ENCODE data around the gene NHLH1.
"Not testable (repeated sequence)": the region's sequence is repeated elsewhere in the genome, so short reads cannot be mapped to it uniquely, and the experiment has no call there.

NHLH1 gene

DNA sequence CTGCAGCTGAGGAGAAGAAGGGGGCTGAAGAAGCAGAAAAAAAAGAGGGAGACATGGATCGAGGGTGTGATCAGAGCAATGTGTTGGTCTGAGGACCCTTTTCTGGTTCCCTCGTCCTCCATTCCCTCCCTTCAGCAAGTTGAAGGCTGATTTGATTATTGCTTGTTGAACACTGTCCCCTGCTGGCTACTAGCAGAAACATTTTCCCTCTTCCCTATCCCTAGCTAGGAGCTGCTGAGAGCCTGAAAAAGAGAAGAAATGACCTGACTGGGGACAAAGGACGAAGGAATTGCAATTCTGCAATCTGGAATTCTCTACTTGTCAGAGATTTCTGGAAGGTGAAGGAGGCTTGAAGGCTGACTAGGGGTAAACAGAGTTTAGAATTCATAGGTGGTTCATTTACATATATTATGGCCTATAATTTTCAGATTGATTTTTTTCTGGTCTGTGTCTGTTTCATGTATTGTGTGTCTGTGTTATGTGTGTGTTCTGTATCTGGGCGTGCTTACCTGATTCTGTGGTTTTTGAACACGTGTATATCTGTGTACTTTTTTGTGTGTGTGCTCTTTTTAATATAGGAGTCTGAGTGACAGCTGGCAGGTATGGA, 9.8 kb downstream of the NHLH1 start:
- DNase-seq: peak in 34 of 56 donors; percentile 5 to 77 (median 26)

DNA sequence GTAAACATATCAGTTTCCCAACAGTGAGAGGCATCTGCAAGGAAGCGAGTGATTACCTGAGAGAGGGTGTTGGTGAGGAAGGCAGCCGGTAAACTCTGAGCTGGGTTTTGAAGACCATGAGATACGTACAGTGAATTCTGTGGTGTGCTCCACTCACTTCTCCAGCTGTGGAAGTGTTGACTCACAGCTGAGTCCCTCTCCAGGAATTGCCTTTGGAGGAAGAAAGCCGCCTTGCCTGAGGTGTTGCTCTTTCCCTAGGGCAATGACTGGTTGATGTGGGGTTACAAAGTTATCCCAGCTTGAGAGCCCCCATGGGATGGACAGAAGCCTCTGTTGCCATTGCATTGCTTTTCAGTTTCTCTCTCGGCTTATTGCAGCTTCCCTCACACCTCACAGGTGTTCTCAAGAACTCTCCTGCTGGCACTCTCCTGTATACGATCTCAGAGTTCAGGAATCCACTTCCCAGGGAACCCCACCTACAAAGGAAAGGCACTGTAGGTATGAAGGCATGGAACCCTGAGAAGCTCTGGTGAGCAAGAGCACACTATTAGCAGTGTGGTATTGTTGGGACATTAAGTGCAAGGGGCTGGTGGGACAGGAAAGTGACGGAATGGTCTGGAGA, 10.8 kb downstream of the NHLH1 start:
- DNase-seq: no peak

DNA sequence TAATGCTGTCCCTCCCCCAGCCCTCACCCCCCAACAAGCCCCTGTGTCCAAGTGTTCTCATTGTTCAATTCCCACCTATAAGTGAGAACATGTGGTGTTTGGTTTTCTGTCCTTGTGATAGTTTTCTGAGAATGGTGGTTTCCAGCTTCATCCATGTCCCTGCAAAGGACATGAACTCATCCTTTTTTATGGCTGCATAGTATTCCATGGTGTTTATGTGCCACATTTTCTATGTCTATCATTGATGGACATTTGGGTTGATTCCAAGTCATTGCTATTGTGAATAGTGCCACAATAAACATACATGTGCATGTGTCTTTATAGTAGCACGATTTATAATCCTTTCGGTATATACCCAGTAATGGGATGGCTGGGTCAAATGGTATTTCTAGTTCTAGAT, 17.9 kb downstream of the NHLH1 start:
- not testable (repeated sequence) for DNase-seq

DNA sequence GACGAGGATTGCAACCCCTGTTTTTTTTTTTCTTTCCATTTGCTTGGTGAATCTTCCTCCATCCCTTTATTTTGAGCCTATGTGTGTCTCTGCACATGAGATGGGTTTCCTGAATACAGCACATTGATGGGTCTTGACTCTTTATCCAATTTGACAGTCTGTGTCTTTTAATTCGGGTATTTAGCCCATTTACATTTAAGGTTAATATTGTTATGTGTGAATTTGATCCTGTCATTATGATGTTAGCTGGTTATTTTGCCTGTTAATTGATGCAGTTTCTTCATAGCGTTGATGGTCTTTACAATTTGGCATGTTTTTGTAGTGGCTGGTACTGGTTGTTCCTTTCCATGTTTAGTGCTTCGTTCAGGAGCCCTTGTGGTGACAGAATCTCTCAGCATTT, 21.5 kb downstream of the NHLH1 start:
- not testable (repeated sequence) for DNase-seq

DNA sequence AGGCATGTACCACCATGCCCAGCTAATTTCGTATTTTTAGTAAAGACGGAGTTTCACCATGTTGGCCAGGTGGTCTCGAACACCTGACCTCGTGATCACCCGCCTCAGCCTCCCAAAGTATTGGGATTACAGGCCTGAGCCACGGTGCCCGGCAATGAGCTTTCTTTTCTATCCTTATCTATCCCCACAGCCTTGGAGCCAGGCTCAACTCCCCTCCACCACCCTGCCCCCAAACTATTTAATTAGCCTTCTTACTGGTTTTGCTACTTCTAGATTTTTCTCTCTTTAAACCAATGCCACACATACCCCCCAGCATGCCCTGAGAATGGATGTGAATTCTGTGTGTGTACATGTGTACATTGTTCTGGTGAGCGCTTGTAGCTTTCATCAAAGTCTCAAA, 27.8 kb downstream of the NHLH1 start:
- no peak for DNase-seq

DNA sequence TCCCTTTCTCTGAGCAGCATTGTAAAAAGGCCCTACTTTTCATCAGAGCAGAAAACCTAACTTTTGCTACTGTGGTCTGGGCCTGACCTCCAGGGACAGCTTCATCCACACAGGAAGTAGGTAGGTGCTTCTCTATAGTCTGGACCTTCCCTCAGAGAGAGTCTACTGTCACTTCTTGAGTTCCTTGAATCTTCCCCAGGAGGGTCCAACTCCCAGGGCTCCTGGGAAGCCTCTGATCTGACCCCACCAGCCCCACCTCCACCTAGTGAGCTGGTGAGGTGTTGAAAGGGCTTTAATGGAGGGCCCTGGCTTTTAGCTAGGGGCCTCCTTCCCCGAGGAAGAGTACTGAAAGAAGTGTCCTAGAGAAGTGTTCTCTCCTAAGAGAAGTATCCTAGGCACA, 30.8 kb downstream of the NHLH1 start:
- no peak for DNase-seq

DNA sequence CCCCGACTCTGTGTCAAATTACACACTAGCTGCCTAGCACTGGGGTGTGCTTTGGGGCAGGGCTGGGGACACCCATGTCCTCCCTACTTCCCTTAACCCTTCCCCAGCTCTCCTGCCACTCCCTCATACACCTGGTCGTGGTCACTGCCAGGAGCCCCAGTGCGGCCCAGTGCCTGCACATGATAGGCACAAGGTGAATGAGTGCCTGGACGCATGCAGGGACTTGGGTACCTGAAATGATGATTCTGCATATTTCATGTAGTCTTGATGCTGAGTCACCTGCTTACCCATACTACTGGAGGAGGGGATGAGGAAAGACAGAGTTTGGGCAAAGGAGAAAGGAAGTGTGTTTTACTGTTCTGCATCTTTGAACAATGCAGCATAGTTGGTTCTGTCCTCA, 32.0 kb downstream of the NHLH1 start:
- no peak for DNase-seq

DNA sequence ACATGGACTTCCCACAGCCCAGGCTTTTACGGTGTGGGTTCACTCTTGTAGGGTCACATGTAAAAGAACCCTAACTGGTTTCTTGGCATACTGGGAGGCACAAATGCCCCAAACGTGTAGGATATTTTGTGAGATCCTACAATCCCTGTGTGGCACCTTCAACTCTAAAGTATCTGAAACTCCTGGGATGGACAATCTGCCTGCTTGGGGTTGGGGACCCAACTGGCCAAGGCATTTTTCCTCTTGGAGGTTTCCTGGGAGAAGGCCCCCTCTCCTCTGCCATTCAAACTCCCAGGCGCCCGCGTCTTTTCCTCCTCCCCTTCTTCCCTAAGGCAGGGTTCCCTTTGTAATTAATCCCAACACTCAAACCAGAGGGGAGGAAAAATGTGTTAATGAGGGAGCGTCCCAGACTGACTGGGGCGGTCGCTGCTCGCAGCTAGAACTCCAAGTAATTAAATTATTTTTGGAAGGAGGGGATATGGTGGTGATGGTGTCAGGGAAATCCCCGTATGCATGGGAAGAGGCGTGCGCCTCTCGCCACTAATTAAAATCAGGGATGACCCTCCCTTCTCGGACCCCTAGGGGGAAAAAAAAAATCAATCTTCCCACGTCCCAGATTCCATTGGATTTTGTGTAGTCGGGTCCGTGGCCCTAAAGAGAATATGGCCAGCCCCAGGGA, 32.8 kb downstream of the NHLH1 start:
- DNase-seq: no peak

DNA sequence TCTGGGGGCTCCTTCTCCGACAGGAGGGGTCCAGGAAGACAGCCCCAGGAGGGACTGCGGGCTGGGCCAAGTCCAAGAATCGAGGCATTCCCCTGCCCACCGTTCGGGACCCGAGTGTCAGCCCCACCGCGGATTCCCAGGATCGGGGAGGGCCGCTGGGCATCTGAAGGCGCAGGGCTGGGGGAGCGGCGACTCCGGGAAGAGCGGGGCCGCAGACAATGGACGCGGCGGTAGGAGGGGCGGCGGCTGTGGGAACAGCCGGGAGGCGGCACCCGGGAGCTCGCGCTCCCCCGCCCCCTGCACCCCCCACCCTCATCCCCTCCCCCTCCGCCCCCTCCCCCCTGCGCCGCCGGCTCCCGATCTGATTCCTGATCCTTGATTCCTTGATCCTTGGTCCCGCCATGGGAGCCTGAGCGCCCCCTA, 33.4 kb downstream of the NHLH1 start, which contains the start of gene VANGL2:
Gene VANGL2, plus strand, starts transcription at position 342 of the 423 bp plus-strand sequence. CDS start 15,274 bp downstream, outside the sequence.
- DNase-seq: peak in 51 of 56 donors; percentile 23 to 83 (median 61)

DNA sequence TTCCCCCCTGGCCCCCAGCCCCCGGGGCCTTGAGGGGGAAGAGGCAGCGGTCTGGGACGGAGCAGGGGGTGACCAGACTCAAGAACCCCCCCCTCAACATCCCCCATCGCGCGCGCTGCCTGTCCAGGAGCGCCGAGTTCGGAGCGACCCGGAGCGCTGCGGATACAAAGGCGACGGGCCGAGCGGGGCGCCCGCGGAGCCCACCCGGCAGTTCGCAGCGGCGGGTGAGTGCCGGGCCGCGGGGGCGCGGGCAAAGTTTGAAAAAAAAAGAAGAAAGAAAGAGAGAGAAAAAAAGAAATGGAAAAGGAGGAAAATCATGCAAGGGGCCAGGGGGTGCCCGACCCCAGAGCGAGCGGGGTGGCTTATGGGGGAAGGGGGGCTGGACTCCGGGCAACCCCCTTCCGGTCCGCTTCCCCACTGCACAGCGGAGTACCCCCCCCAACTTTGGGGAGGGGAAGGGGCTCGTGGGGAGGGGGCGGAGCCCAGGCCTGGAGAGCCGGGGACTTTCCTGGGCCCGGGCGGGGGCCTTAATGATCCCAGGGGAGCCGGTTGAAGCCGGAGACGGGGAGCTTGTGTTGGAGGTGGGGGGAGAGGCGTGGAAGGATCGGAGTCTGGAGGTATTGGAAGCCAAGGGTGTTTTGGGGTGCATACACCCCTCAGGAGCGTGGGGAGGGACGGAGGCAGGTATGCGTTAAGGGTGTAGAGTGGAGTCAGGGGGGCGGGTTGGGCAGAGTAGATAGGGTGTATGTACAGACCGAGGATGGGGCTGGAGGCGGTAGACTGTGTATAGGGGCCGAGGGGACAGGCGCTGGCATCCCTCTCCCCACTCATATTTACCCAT, 34.0 kb downstream of the NHLH1 start:
- peak in 11 of 56 donors; percentile 10 to 61 (median 28) for DNase-seq

DNA sequence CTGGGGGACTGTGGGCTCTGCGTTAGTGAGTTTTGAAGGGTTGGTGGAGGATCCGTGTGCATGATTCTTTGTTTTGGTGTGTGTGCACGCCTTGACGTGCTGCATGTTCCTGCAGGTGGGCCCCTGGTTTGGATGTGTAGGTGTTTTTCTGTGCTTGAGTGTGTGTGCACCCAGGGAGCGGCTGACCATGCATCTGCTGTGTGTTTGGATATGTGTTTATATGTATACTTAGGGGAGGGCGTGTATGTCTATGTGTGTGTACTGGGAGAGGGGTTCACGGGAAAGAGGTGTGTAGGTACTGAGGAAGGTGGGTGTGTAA, 34.6 kb downstream of the NHLH1 start:
- DNase-seq: no peak

DNA sequence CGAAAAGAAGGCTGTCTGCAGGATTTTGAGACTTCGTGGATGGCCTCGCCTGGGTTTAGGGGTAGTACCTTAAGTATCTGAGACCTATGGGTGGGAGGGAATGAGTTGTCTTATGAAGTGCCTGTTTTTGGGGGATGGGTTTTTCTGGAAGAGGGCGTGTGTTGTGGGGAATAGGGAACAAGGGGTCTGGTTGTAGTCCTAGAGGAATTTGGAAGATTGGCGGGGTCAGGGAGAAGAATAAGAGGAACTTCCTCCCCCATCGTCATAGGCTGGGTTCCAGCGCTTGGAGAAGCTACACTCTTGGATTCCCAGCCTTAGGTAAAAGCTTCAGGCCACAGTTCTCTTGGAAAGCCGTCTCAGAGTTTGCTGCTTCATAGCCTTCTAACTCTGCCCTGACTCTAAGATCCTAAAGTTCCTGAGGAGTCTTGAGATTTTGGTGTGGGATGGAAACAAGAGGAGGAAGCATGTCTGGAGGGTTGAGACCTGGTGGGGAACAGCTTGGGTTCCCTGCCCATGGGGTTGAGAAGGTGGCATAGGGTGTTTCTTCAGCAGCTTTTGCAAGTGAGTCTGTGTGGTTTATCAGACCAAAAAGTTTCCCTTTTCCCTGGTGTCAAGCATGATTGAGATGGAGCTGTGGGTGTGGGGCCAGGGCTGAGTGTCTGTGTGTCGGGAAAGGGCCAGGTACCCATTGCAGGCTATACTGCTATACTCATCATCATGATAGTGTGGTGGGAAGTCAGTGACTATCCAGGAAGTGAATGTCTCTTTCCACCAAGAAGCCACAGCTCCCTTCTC, 35.3 kb downstream of the NHLH1 start:
- DNase-seq: no peak

DNA sequence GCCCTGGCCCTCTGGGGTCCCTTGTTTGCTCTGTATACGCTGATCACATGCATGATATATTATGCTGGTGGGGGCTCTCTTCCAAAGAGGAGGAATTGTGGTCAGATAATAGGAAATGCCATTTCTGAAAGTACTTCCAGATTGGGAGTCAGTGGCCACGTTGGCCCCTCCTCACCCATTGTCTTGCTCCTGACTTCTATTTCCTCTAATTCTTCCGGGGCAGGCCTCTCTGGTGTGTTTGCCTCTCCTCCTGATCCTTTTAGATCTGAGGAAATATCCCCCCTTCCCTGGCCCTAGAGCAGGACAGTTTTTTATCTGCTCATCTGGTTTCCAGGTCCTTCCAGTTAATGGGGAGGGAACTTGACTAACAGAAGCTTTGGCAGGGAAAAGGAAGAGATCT, 36.4 kb downstream of the NHLH1 start:
- no peak for DNase-seq

DNA sequence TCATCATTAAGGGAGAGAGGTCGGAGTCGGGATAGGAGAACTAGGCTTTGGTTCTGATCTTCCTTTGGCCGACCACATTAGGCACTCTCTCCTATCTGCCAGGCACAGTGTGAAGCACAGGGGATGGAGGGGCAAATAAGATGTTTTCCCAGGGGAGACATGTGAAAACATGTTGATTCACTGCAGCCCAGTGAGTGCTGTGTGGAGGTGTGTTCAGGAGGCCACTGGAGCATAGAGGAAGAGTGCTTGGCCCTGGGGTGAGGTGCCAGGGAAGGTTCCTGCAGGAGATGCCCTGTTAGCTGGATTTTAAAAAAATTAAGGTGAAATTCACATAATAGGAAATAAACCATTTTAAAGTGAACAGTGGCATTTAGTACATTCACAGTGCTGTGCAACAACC, 37.2 kb downstream of the NHLH1 start:
- no peak for DNase-seq

DNA sequence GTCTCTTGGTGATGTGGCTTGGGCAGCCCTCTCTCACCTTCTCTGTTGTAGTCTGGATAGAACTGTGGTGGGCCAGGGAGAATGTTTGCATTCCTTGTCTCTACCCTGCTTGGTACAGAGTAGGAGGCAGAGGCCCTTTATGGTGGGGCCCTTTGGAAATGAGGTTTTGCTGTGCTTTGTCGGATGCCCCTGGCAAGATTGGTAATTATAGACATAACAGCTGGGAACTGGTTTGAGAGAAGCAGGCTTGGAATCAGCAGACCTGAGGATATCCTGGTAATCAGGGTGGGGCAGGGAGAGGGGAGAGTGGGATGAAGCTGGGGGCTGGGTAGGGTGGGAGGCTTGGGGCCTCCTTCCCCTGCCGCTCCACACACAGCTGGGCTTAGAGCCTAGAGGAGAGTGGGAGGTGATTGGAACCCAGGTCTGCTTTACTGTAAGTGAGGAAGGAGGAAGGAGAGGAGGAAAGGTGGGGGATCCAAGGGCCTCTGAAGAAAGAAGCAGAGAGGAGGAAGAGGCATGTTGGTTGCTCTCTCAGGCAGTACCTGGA, 38.5 kb downstream of the NHLH1 start:
- no peak for DNase-seq

DNA sequence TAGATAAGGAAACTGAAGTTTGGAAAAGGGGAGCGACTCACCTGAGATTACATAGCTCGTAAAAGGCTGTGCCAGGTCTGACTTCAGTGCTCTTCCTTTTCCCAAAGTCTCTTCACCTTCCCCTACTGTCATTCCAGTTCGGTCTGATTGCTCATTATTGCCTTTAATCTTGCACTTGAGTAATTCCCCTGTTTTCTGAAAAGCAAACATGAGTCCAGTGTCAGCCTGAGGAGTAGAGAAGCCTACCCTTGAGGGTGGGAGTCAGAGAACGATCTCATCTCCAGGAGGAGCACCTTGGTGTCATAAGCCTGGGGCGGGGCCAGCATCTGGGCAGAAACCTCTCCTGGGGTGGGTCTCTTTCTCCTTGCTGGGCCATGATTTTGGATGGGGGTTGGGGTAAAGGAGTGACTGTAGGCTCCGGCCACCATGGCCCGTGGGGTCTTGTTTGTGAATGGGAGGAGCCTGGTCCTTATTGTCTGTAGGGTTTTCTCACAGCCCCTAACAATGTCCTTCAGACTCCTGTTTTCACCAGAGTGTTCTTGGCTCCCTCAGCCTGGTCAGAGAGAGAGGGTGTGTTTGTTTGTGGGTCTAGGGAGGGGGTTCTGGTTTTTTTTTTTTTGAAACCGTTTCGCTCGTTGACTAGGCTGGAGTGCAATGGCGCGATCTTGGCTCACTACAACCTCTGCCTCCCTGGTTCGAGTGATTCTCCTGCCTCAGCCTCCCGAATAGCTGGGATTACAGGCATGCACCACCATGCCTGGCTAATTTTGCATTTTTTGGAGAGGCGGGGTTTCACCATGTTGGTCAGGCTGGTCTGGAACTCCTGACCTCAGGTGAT, 39.5 kb downstream of the NHLH1 start:
- DNase-seq: no peak

DNA sequence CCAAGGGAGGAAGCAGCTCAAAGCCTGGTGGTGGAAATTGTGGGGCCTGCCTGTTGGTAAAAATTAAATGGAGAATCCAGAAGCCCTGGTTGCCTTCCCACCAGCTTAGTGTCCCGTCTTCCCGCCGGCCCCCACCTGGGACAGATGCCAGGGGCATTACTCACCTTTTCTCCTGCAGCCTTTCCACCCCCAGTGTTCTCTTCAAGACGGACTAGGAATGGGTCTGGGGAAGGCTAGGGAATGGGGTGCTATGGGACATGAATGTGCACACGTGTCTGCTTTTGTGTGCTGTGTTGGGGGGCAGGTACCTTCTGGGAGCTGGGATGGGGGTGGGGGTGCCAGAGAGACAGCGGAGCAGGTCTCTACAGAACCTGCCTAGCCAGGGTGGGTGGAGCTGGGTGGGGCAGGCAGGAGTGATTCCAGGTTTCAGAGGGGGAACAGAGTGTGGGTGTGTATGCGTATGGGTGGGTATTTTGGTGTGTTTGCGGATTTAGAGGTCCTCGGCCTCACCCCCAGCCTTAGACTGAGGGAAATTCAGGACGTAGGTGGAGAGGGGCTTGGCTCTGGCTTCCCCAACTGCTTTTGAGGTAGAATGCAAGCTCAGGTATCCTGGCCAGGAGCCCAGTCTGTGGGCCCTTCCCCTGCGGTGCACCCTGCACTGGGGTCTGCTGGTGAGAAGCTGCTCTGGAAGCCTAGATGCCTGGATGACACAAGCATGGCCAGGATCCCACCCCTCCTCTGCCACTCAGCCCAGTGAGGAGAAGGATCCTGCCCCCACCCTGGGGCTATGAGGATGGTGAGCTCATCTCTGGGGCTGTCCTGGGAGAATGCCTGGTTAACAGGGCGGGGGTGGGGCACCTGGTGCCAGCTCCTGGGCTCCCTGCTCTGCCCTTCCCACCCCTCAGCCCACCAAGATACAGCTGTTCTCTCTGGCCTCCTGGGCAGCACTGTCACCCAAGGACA, 41.2 kb downstream of the NHLH1 start:
- no peak for DNase-seq

DNA sequence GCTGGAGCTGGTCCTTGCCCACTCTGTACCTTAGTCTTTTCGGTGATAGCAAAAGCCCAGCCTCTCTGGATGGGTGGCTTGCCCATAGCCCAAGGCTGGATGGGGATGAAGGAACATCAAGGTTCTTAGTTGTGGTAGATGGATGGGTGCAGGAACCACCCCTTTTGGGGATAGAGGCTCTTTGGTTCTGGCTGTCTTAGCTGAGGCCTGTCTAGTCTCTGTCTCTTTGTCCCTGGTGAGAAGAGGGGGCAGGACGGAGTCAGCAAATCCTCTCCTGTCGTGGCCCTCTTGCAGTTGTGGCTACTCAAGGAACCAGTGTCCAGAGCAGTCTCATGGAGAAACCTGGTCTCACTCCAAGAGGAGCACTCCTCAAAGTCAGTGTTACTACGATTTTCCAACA, 42.0 kb downstream of the NHLH1 start:
- DNase-seq: no peak

DNA sequence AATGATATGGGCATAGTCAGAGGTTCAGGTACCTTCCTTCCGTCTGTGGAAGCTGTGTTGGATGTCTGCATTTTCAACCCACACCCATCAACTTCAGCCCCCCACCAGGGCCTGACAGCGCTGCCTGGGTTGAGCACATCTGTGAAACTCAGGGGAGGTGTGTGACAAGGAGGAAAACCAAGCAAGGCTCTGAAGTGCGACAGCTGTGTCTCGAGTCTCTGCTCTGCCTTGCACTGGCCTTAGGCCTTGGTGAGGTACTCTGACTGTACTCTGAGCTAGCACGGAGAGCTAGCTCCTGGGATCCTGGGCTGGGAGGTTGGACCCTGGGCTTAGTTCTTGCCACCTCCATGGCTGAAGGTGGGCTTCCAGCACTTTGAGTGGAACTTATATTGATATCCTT, 42.6 kb downstream of the NHLH1 start:
- DNase-seq: no peak

Measured in amygdala (tissue), 56 donors.